Stomach (tissue), 9 donors: ENCODE measurements around the gene LGMN. TPM values are rescaled to one million over a fixed set of nuclear protein-coding genes. Genes with fewer than 3 reads are reported as not detected.
A peak's percentile ranks its signal among the peaks of the same experiment; 100 is the strongest.

Experiments
- DNase-seq, 2 donors: peaks; one replicate each; pipeline versions ENCODE4 v3.0.0 to v3.0.0-alpha.2; 2013 to 2019
- H3K27ac ChIP-seq, 5 donors: fragments of 200-600 bp in 4 of 5; sonication (generic) in 4 of 5; one replicate each; pipeline ENCODE4 v1.5.1; 2013 to 2019; ENCODE audit warnings: mild to moderate bottlenecking in 1 of 5, moderate library complexity in 1 of 5
- H3K27me3 ChIP-seq, 3 donors: fragments of 200-600 bp; sonication (generic); one replicate each; pipeline ENCODE4 v1.5.1; 2017 to 2019; ENCODE audit warnings: mixed run types in 1 of 3
- H3K36me3 ChIP-seq, 4 donors: fragments of 200-600 bp; sonication (generic); 1 replicate in 3 of 4; 2 replicates in 1 of 4; pipeline ENCODE4 v1.5.1; 2016 to 2019
- H3K4me1 ChIP-seq, 4 donors: fragments of 200-600 bp; sonication (generic); one replicate each; pipeline ENCODE4 v1.5.1; 2016 to 2019
- H3K4me3 ChIP-seq, 4 donors: fragments of 200-600 bp; sonication (generic) in 3 of 4; one replicate each; pipeline ENCODE4 v1.5.1; 2016 to 2019; ENCODE audit warnings: mild to moderate bottlenecking in 1 of 4
- H3K9me3 ChIP-seq, 4 donors: fragments of 200-600 bp; sonication (generic); one replicate each; pipeline ENCODE4 v1.5.1; 2016 to 2019
- EP300 ChIP-seq: sonication (generic); formaldehyde crosslinking; IDR thresholded peaks from one replicate; pipeline ENCODE4 v1.6.1; 2017; ENCODE audit warnings: antibody characterized with exemption
- POLR2A ChIP-seq, 4 donors: fragments of 450-650 bp; IDR thresholded peaks; one replicate each; pipeline ENCODE4 v1.6.1; 2016; ENCODE audit warnings: antibody characterized with exemption in 4 of 4, control low read depth in 2 of 4, mild to moderate bottlenecking in 1 of 4, moderate library complexity in 1 of 4
- POLR2AphosphoS5 ChIP-seq, 3 donors: sonication (generic); formaldehyde crosslinking; IDR thresholded peaks; one replicate each; pipeline ENCODE4 v1.6.1; 2016; ENCODE audit warnings: antibody characterized with exemption in 3 of 3
- WGBS, 5 donors: extraction: QIAGEN DNeasy Blood & Tissue Kit in 3 of 5; methylation state at CpG; one replicate each; pipeline versions ENCODE4 v1.1.5 to v1.1.7; 2013 to 2018; 5-methylcytosine and 5-hydroxymethylcytosine counted together
- intact Hi-C: fragments of 100-400 bp; cut with DNase I; formaldehyde crosslinking; loops from one replicate; pipeline ENCODE4 v1.15.1; 2023; ENCODE audit warnings: low total_unique reads
- polyA plus RNA-seq, 3 donors: library from polyadenylated mRNA; stranded (reverse); fragments of 200-250 nt; gene quantifications; one replicate each; pipeline ENCODE4 v1.2.3, GENCODE V29; 2013
- total RNA-seq, 5 donors: library from RNA; depleted of rRNA; stranded (reverse); fragments of >200 nt; gene quantifications; one replicate each; pipeline versions ENCODE4 v1.1.0 to v1.2.3, GENCODE V29; 2014 to 2016
- TF ChIP-seq, protein P1 (sequence below), 7 experiments: fragments of 450-650 bp in 4 of 7; fragments of 200-600 bp in 3 of 7; sonication (generic) in 3 of 7; IDR thresholded peaks; one replicate each; pipeline ENCODE4 v1.5.1; 2016 to 2019; ENCODE audit warnings: antibody characterized with exemption in 7 of 7, control low read depth in 2 of 7, mild to moderate bottlenecking in 1 of 7
- donor health status: healthy with polysubstance abuse.
- donor health status: Bipolar disorder and iron deficiency.
- donor health status: healthy.

The LGMN gene
- total and polyA plus RNA-seq, 8 donors = 8.2 to 142 (median 50.0) TPM

DNA sequence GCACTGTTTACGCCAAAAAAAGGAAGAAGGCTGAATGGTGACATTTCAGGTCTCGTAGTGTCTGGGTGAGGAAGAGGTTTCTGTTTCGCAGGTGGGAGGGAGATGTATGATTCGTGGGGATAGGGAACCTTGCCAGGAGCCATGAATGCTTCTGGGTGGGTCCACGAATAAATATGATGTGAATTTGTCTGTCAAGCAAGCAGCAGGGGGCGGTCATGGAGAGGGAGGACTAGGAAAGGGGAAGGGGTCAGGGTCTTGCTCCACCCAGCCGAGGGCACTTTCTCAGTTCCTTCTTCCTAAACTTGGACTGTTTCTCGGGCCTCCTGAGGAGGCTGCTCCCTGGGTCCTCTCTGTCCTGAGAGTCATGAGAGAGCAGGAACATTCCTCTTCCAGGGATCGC, 72.5 kb downstream of the LGMN start:
- no peaks in the 10 kb centered on the region for H3K9me3 ChIP-seq
- no peak for DNase-seq
- TF ChIP-seq POLR2A (IDR thresholded peaks at IDR 0.05) (no peak), POLR2AphosphoS5 (IDR thresholded peaks at IDR 0.05) (no peak), EP300 (no peak)
- TF ChIP-seq, protein P1, sequence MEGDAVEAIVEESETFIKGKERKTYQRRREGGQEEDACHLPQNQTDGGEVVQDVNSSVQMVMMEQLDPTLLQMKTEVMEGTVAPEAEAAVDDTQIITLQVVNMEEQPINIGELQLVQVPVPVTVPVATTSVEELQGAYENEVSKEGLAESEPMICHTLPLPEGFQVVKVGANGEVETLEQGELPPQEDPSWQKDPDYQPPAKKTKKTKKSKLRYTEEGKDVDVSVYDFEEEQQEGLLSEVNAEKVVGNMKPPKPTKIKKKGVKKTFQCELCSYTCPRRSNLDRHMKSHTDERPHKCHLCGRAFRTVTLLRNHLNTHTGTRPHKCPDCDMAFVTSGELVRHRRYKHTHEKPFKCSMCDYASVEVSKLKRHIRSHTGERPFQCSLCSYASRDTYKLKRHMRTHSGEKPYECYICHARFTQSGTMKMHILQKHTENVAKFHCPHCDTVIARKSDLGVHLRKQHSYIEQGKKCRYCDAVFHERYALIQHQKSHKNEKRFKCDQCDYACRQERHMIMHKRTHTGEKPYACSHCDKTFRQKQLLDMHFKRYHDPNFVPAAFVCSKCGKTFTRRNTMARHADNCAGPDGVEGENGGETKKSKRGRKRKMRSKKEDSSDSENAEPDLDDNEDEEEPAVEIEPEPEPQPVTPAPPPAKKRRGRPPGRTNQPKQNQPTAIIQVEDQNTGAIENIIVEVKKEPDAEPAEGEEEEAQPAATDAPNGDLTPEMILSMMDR (IDR thresholded peaks at IDR 0.05) = no peak
- H3K4me1 ChIP-seq = peaks cover 0 to 23% (median 4%) of the 10 kb centered on the region in 4 donors
- H3K36me3 ChIP-seq = peaks cover 7 to 62% (median 40%) of the 10 kb centered on the region in 4 donors
- H3K27ac ChIP-seq = peak overlapping the region in 3 of 5 donors; percentile 7 to 30 (median 27)
- no peaks in the 10 kb centered on the region for H3K27me3 ChIP-seq
- 60 to 77% (median 73%) methylated on average over 9 of the region's 9 CpGs for WGBS, 5 donors
- no peak overlapping the region for H3K4me3 ChIP-seq
- intact Hi-C loops = no loop called here

DNA sequence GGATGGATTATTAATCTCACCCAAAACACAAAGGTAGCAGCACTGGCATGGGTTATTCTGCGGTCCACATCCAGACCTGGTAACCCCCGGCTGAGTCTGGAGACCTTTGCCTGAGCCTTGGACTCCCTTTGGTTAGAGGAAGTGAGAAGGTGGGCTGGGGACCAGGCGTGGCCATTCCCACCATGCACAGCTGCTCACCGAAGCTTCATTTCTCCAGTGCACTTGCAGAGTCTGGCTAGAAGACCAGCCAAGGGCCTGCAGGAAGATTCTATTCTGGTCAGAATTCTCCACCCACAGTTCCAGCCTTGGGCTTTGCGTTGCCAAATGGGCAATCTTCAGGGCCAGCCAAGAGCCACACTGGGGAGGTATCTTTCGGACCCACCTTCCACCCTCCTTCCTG, 73.0 kb downstream of the LGMN start:
- intact Hi-C loops = no loop called here

DNA sequence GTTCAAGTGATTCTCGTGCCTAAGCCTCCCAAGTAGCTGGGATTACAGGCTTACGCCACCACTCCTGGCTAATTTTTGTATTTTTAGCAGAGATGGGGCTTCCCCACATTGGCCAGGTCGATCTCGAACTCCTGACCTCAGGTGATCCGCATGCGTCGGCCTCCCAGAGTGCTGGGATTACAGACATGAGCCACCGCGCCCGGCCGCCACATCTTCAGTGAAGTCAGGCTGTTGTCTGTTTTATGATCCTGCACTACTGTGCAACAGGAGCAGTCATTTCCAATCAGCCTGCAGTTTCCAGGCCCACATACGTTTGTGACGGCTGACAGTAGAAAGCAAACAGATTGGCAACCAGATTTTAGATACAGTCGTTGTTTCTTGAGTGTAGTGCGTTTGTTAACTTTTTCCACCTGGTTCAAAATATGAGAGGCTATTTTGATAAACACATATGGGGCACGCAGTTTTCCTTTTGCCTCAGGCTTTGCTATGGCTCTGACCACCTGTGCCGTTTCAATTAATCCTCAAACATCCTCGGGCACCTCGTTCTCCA, 74.8 kb downstream of the LGMN start:
- Histone ChIP-seq H3K36me3 (peaks cover 2 to 53% (median 31%) of the 10 kb centered on the region in 4 donors), H3K27ac (no peak overlapping the region), H3K9me3 (no peaks in the 10 kb centered on the region), H3K27me3 (no peaks in the 10 kb centered on the region), H3K4me3 (no peak overlapping the region), H3K4me1 (peaks cover 0 to 33% (median 7%) of the 10 kb centered on the region in 4 donors)
- no peak for DNase-seq
- intact Hi-C loops = no loop called here
- 63 to 83% (median 76%) methylated on average over 18 to 19 of the region's 19 CpGs for WGBS, 5 donors
- TF ChIP-seq POLR2A (IDR thresholded peaks at IDR 0.05) (no peak), POLR2AphosphoS5 (IDR thresholded peaks at IDR 0.05) (no peak)

More for the DNA sequence above, 73.0 kb downstream of the LGMN start:
- DNase-seq = no peak
- H3K36me3 ChIP-seq = peaks cover 7 to 63% (median 40%) of the 10 kb centered on the region in 4 donors
- H3K27ac ChIP-seq = peak overlapping the region in 2 of 5 donors; percentile 7 to 30
- no peaks in the 10 kb centered on the region for H3K9me3 ChIP-seq
- H3K4me3 ChIP-seq = no peak overlapping the region
- no peaks in the 10 kb centered on the region for H3K27me3 ChIP-seq
- 89 to 94% (median 92%) methylated on average over 6 of the region's 6 CpGs for WGBS, 5 donors
- H3K4me1 ChIP-seq = peaks cover 0 to 19% (median 1%) of the 10 kb centered on the region in 4 donors
- TF ChIP-seq, protein P1 (IDR thresholded peaks at IDR 0.05) = no peak
- TF ChIP-seq POLR2AphosphoS5 (IDR thresholded peaks at IDR 0.05) = no peak
- TF ChIP-seq EP300 = no peak
- TF ChIP-seq POLR2A (IDR thresholded peaks at IDR 0.05) = no peak

DNA sequence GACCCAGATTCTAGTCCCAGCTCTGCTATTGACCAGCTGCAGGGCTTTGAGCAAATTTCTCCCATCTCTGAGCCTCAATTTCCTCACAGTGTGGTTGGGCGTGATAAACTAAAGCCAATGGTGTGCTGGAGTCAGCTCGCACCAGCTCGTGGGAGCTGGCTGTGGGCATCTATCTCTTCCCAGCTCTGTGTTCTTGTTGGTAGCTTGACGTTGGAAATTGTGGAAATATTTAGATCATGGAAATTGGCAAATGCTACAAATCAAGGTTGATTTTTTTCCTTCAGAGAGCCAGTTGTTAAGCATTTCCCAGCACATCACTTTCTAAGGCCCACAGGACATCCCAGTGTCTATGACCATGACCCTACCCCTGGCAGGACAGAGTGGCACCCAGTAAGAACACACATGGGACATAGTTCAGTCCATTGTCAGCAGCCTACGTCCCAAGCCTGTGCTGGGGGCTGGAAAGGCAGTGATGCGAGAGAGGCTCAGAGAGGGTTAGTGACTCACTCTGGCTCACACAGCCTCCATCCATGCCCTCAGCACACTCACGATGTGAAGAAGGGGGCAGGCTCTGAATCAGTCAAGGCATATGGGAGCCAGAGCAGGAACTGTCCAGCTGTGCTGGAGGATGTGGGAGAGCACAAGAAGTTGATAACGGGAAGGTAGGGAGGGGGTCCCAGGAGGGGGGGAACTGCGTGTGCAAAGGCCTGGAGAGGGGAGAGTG, 77.6 kb downstream of the LGMN start:
- H3K27me3 ChIP-seq = no peaks in the 10 kb centered on the region
- WGBS, 5 donors = 75 to 81% (median 77%) methylated on average over 9 of the region's 9 CpGs
- intact Hi-C loops = no loop called here
- peaks cover 0 to 36% (median 19%) of the 10 kb centered on the region in 4 donors for H3K36me3 ChIP-seq
- no peaks in the 10 kb centered on the region for H3K9me3 ChIP-seq
- no peak overlapping the region for H3K4me3 ChIP-seq
- H3K27ac ChIP-seq = no peak overlapping the region
- no peak for DNase-seq
- TF ChIP-seq EP300 (no peak), POLR2A (IDR thresholded peaks at IDR 0.05) (no peak), POLR2AphosphoS5 (IDR thresholded peaks at IDR 0.05) (no peak)
- TF ChIP-seq, protein P1 (IDR thresholded peaks at IDR 0.05) = no peak
- H3K4me1 ChIP-seq = peaks cover 0 to 22% (median 7%) of the 10 kb centered on the region in 4 donors
